HCT116 (cell line): Measurements from ENCODE around the gene UGT1A7.

ENCODE experiments used
- EZH2 ChIP-seq: fragments of 200-600 bp; sonication (generic); IDR thresholded peaks from 2 replicates; pipeline ENCODE4 v1.6.1; 2017; ENCODE audit warnings: antibody characterized with exemption, mixed run types
- JUND ChIP-seq: IDR thresholded peaks from 2 replicates; pipeline ENCODE4 v1.6.1; 2012
- POLR2A ChIP-seq: IDR thresholded peaks from 2 replicates; pipeline ENCODE4 v1.7.0; 2011; ENCODE audit warnings: borderline replicate concordance; ENCODE audit not compliant: insufficient read depth, insufficient read length; ENCODE audit errors: extremely low read depth
- RAD21 ChIP-seq: IDR thresholded peaks from 2 replicates; pipeline ENCODE4 v1.6.1; 2012; ENCODE audit warnings: low read depth, mild to moderate bottlenecking
- REST ChIP-seq: IDR thresholded peaks from 2 replicates; pipeline ENCODE4 v1.6.1; 2012; ENCODE audit warnings: low read depth
- SIN3A ChIP-seq: IDR thresholded peaks from 2 replicates; pipeline ENCODE4 v1.6.1; 2012; ENCODE audit warnings: low read depth
- TF ChIP-seq, protein P1 (sequence below), 3 experiments: fragments of 200-600 bp in 1 of 3; sonication (generic) in 1 of 3; IDR thresholded peaks in 2 of 3; conservative IDR thresholded peaks in 1 of 3; 2 replicates each; pipeline ENCODE4 v1.5.1; 2012 to 2017; ENCODE audit warnings: low read depth in 2 of 3, low read length in 2 of 3, antibody characterized with exemption in 1 of 3, borderline replicate concordance in 1 of 3, control low read depth in 1 of 3, mild to moderate bottlenecking in 1 of 3, mixed read lengths in 1 of 3, mixed run types in 1 of 3, moderate library complexity in 1 of 3; ENCODE audit not compliant: insufficient read depth in 1 of 3

GRCh38 chr2:233718552-233718951, 36.9 kb downstream of the UGT1A7 start, which contains the start of gene UGT1A4:
- no peak for TF ChIP-seq EZH2
- no peak for TF ChIP-seq SIN3A
- TF ChIP-seq, protein P1, sequence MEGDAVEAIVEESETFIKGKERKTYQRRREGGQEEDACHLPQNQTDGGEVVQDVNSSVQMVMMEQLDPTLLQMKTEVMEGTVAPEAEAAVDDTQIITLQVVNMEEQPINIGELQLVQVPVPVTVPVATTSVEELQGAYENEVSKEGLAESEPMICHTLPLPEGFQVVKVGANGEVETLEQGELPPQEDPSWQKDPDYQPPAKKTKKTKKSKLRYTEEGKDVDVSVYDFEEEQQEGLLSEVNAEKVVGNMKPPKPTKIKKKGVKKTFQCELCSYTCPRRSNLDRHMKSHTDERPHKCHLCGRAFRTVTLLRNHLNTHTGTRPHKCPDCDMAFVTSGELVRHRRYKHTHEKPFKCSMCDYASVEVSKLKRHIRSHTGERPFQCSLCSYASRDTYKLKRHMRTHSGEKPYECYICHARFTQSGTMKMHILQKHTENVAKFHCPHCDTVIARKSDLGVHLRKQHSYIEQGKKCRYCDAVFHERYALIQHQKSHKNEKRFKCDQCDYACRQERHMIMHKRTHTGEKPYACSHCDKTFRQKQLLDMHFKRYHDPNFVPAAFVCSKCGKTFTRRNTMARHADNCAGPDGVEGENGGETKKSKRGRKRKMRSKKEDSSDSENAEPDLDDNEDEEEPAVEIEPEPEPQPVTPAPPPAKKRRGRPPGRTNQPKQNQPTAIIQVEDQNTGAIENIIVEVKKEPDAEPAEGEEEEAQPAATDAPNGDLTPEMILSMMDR (IDR thresholded peaks at IDR 0.05 in 2 of 3, conservative IDR thresholded peaks at IDR 0.05 in 1 of 3; ENCODE audit: borderline replicate concordance in 1 of 3, insufficient read depth in 1 of 3, low read depth in 2 of 3, low read length in 2 of 3): no peak
- TF ChIP-seq REST: no peak
- TF ChIP-seq POLR2A: no peak
- TF ChIP-seq RAD21: no peak
- no peak for TF ChIP-seq JUND
